Liver (tissue), 3 donors: Measurements from ENCODE around the gene DOCK2.

Source experiments
- CTCF ChIP-seq: fragments of 150-350 bp; IDR thresholded peaks from 2 replicates; pipeline ENCODE4 v1.5.1; 2017; ENCODE audit warnings: improper control_type of control experiment, low read depth, low read length; ENCODE audit not compliant: missing input control
- FOXA1 ChIP-seq: IDR thresholded peaks from 2 replicates; pipeline ENCODE4 v1.6.1; 2016; ENCODE audit warnings: antibody characterized with exemption
- HNF4A ChIP-seq, 2 donors: conservative IDR thresholded peaks; 2 replicates each; pipeline ENCODE4 v1.6.1; 2016; ENCODE audit warnings: antibody characterized with exemption in 2 of 2, mild to moderate bottlenecking in 2 of 2
- MAX ChIP-seq: IDR thresholded peaks from 2 replicates; pipeline ENCODE4 v1.6.1; 2016; ENCODE audit warnings: antibody characterized with exemption
- RXRA ChIP-seq, 2 donors: IDR thresholded peaks; 2 replicates each; pipeline ENCODE4 v1.6.1; 2017 to 2018; ENCODE audit warnings: antibody characterized with exemption in 2 of 2, mild to moderate bottlenecking in 1 of 2
- SP1 ChIP-seq: IDR thresholded peaks from 2 replicates; pipeline ENCODE4 v1.6.1; 2018; ENCODE audit warnings: antibody characterized with exemption, mild to moderate bottlenecking
- TAF1 ChIP-seq: conservative IDR thresholded peaks from 2 replicates; pipeline ENCODE4 v1.6.1; 2016; ENCODE audit warnings: antibody characterized with exemption, mild to moderate bottlenecking
- TF ChIP-seq, protein P1 (sequence below): IDR thresholded peaks from 2 replicates; pipeline ENCODE4 v1.6.1; 2016; ENCODE audit warnings: antibody characterized with exemption, mild to moderate bottlenecking
- donor health status: healthy.
- donor health status: healthy.

DNA sequence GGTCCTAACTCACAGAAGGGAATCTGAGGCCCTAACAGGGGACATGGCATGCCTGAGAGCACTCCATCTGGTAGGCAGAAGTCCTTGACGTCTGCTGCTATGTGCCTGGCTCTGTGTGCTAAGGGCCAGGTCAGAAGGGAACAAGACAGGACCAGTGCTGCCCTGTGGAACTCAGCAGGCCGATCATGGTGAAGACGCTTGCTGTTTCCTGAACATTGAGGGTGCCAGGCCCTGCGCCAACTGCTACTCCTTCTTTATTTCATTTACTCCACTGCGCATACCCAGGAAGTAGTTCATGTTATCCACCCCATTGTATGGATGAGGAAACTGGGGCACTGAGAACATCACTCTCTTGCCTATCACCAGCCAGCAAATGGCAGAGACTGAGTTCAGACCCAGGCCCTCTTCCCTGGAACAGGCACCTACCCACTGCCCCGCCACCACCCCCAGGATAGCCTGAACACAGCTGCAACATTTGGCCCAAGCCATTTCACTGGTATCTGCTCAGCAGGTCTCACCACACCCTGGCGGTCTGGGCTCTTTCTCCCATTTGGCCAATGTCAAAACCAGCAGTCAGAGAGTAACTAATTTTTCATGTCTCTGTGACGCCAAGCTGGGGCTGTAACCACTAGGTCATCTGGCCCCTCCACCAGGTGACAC, 443.8 kb downstream of the DOCK2 start:
- TF ChIP-seq CTCF (no peak), MAX (no peak), SP1 (no peak), TAF1 (no peak), RXRA (IDR thresholded peaks at IDR 0.05) (no peak), HNF4A (conservative IDR thresholded peaks at IDR 0.05) (no peak), FOXA1 (no peak)
- TF ChIP-seq, protein P1, sequence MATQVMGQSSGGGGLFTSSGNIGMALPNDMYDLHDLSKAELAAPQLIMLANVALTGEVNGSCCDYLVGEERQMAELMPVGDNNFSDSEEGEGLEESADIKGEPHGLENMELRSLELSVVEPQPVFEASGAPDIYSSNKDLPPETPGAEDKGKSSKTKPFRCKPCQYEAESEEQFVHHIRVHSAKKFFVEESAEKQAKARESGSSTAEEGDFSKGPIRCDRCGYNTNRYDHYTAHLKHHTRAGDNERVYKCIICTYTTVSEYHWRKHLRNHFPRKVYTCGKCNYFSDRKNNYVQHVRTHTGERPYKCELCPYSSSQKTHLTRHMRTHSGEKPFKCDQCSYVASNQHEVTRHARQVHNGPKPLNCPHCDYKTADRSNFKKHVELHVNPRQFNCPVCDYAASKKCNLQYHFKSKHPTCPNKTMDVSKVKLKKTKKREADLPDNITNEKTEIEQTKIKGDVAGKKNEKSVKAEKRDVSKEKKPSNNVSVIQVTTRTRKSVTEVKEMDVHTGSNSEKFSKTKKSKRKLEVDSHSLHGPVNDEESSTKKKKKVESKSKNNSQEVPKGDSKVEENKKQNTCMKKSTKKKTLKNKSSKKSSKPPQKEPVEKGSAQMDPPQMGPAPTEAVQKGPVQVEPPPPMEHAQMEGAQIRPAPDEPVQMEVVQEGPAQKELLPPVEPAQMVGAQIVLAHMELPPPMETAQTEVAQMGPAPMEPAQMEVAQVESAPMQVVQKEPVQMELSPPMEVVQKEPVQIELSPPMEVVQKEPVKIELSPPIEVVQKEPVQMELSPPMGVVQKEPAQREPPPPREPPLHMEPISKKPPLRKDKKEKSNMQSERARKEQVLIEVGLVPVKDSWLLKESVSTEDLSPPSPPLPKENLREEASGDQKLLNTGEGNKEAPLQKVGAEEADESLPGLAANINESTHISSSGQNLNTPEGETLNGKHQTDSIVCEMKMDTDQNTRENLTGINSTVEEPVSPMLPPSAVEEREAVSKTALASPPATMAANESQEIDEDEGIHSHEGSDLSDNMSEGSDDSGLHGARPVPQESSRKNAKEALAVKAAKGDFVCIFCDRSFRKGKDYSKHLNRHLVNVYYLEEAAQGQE = no peak
